ENCODE data around the gene GAL.

The GAL gene

DNA sequence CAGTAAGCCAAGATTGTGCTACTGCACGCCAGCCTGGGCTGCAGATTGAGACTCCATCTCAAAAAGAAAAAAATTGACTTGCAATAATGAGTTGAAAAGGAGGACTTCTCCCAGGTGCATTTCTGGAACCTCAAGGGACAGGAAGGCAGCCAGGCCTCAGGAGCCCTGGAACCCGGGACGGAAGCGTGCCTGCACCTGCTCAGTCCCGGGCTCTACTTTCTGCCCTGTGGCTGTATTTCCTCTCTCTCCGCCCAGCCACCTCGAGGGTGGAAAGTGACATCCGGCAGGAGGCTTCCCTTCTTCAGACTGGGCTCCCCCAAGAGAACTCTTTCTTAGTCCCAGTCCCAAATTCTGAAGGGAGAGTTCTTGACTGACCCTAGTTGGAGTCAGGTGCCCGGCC is 20.2 kb upstream of the GAL start:
- DNase-seq (ENCODE audit: low spot score), result no peak
- TF ChIP-seq, protein P1, sequence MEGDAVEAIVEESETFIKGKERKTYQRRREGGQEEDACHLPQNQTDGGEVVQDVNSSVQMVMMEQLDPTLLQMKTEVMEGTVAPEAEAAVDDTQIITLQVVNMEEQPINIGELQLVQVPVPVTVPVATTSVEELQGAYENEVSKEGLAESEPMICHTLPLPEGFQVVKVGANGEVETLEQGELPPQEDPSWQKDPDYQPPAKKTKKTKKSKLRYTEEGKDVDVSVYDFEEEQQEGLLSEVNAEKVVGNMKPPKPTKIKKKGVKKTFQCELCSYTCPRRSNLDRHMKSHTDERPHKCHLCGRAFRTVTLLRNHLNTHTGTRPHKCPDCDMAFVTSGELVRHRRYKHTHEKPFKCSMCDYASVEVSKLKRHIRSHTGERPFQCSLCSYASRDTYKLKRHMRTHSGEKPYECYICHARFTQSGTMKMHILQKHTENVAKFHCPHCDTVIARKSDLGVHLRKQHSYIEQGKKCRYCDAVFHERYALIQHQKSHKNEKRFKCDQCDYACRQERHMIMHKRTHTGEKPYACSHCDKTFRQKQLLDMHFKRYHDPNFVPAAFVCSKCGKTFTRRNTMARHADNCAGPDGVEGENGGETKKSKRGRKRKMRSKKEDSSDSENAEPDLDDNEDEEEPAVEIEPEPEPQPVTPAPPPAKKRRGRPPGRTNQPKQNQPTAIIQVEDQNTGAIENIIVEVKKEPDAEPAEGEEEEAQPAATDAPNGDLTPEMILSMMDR (IDR thresholded peaks at IDR 0.05; ENCODE audit: extremely low read depth, insufficient read depth, missing control alignments), result no peak
- in situ Hi-C loops (cut with MboI; ENCODE audit: low pct_unique_long_range_greater_than_20kb, low sequenced_read_pairs, unreplicated experiment), result no loop called here

- TF ChIP-seq, protein P1 (IDR thresholded peaks at IDR 0.05; ENCODE audit: extremely low read depth, insufficient read depth, missing control alignments), result no peak
- in situ Hi-C loops (cut with MboI; ENCODE audit: low pct_unique_long_range_greater_than_20kb, low sequenced_read_pairs, unreplicated experiment), result no loop called here
Measured at GRCh38 chr11:68664906-68665305, 19.4 kb upstream of the GAL start.

GRCh38 chr11:68665436-68665835 is 18.9 kb upstream of the GAL start:
- in situ Hi-C loops (cut with MboI; ENCODE audit: low pct_unique_long_range_greater_than_20kb, low sequenced_read_pairs, unreplicated experiment), result no loop called here
- TF ChIP-seq, protein P1 (IDR thresholded peaks at IDR 0.05; ENCODE audit: extremely low read depth, insufficient read depth, missing control alignments), result no peak
- no peak for DNase-seq (ENCODE audit: low spot score)

More at GRCh38 chr11:68664906-68665305, 19.4 kb upstream of the GAL start:
- DNase-seq (ENCODE audit: low spot score), result no peak

- no peak for DNase-seq (ENCODE audit: low spot score)
- in situ Hi-C loops (cut with MboI; ENCODE audit: low pct_unique_long_range_greater_than_20kb, low sequenced_read_pairs, unreplicated experiment), result no loop called here
- TF ChIP-seq, protein P1 (IDR thresholded peaks at IDR 0.05; ENCODE audit: extremely low read depth, insufficient read depth, missing control alignments), result no peak
Measured at GRCh38 chr11:68666849-68667248, 17.5 kb upstream of the GAL start.

DNA sequence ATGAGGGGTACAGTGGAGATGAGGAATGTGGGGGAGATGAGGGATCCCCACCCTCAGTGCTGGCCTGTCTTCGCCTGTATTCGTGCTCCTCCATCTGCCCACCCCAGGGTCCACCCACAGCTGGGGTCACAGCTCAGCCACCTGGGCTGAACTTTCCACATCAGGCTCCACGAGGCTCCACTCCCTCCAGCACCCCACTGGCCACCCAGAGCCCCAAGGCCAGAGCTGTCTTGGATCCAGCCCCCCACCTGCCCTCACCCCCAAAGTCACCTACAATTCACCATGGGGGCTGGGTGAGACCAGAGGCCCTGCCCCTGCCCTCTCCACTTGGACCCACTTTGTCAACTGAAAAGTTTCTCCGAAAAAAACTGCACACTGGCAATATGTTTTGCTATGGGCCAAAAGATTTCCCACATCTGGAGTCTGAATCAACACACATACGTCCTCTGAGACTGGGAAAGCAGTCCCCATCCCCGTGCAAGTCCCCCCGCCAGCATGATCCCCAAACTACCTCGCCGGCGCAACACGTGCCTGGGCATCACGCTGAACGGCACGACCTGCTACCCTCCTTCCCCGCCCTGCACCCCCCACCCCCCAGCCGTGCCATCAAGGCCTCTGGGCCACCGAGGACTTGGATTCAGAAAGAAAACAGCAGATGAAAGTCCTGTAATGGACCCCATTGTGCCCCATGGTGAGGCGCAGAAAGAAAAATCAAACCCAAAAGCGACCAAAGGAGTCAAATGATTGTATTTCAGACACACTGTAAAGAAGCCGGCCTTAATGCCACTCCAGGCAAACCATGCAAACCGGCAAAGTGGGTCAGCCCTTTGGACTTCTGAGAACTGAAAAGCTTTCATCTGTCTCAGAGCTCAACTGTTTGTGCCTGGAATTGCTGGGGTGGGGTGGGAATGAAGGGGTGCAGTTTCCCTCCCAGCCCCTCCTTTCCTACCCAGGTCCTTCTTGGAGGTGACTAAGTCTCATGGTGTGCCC is 16.5 kb upstream of the GAL start:
- TF ChIP-seq, protein P1 (IDR thresholded peaks at IDR 0.05; ENCODE audit: extremely low read depth, insufficient read depth, missing control alignments), result no peak
- DNase-seq (ENCODE audit: low spot score), result no peak
- in situ Hi-C loops (cut with MboI; ENCODE audit: low pct_unique_long_range_greater_than_20kb, low sequenced_read_pairs, unreplicated experiment), result no loop called here

DNA sequence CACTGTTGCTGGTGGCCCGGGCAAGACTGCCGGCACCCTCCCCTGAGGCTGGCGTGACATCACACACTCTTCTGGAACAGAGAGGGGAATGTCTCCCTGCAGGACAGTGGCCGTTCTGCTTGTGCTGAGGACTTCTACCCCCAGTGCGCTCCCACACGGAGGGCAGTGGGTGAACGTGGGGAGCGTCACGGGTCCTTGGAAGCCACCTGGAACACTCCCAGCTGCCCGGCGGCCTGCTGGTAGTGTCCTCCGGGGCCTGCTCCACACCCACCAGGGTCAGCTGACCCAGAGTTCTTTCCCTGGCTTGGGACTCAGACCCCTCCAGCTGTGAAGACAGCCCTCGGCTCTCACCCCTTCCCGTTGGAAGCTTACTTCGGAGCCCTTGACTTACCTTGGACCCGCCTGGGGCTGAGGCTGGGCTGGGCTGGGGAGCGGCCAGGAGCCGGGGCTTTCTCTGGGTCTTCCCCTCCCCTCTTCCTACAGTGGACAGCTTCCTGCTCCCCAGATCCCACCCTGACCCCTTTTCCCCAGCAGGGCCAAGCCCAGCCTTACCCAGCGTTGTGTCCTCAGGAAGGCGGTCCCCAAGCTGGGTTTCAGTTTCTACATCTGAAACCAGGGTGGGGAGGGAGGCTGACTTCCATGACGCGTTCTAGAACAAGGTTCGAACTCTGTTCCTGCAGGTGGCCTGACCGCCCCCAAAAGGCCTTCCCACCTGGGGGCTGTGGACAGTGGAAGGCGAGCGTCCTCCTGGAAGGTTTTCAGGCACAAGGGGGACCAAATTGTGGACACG is 14.8 kb upstream of the GAL start:
- no peak for DNase-seq (ENCODE audit: low spot score)
- in situ Hi-C loops (cut with MboI; ENCODE audit: low pct_unique_long_range_greater_than_20kb, low sequenced_read_pairs, unreplicated experiment), result no loop called here
- TF ChIP-seq, protein P1 (IDR thresholded peaks at IDR 0.05; ENCODE audit: extremely low read depth, insufficient read depth, missing control alignments), result no peak
